NCI-H82 treated with DMSO at 0.1 percent for 48 hours (cell line): ENCODE data around the gene RPS3A.
"Not testable (repeated sequence)": the region's sequence is repeated elsewhere in the genome, so short reads cannot be mapped to it uniquely, and the experiment has no call there.

Experiments
- DNase-seq: peaks from one replicate; lab custom pipeline; 2025; ENCODE audit not compliant: unreplicated experiment; lab: John Stamatoyannopoulos, UW

Gene RPS3A

GRCh38 chr4:151114338-151114737 lies 14.9 kb downstream of the RPS3A start:
- no peak for DNase-seq

GRCh38 chr4:151114986-151115385 lies 15.6 kb downstream of the RPS3A start:
- DNase-seq: no peak

- peak; percentile 51 for DNase-seq
Measured at GRCh38 chr4:151117371-151117962, 18.0 kb downstream of the RPS3A start.

- no peak for DNase-seq
Measured at GRCh38 chr4:151129796-151130195, 30.4 kb downstream of the RPS3A start.

- no peak for DNase-seq
Measured at GRCh38 chr4:151133311-151133710, 33.9 kb downstream of the RPS3A start.

- DNase-seq: not testable (repeated sequence)
Measured at GRCh38 chr4:151136048-151136447, 36.6 kb downstream of the RPS3A start.

- DNase-seq: no peak
Measured at GRCh38 chr4:151139814-151140213, 40.4 kb downstream of the RPS3A start.

GRCh38 chr4:151142758-151143157 lies 43.3 kb downstream of the RPS3A start:
- no peak for DNase-seq

GRCh38 chr4:151143162-151143561 lies 43.7 kb downstream of the RPS3A start:
- DNase-seq: no peak

- DNase-seq: no peak
Measured at GRCh38 chr4:151143811-151144210, 44.4 kb downstream of the RPS3A start.

GRCh38 chr4:151144329-151145072 lies 45.1 kb downstream of the RPS3A start:
- DNase-seq: peak; percentile 42

GRCh38 chr4:151147000-151147399 lies 47.6 kb downstream of the RPS3A start:
- no peak for DNase-seq

GRCh38 chr4:151148261-151148660 lies 48.8 kb downstream of the RPS3A start:
- DNase-seq: no peak

GRCh38 chr4:151150821-151151580 lies 51.6 kb downstream of the RPS3A start:
- DNase-seq: no peak

GRCh38 chr4:151152028-151152427 lies 52.6 kb downstream of the RPS3A start:
- DNase-seq: no peak

GRCh38 chr4:151153585-151153984 lies 54.2 kb downstream of the RPS3A start:
- no peak for DNase-seq
